ENCODE measurements around the gene ARHGAP10. TPM values are rescaled to one million over a fixed set of nuclear protein-coding genes. Genes with fewer than 3 reads are reported as not detected.

ARHGAP10 gene
- total and polyA plus RNA-seq, 3 donors from 2014 or later = 17.4 to 108 (median 83.5) TPM

- WGBS, 2 donors = 92 to 95% methylated on average over 7 of the region's 7 CpGs
These were observed 29.5 kb downstream of the ARHGAP10 start for GRCh38 chr4:147761218-147761883.

GRCh38 chr4:147764337-147764736 lies 32.4 kb downstream of the ARHGAP10 start:
- WGBS, 2 donors = 65 to 71% methylated on average over 7 of the region's 7 CpGs
- no peak overlapping the region for H3K27ac ChIP-seq
- no peaks in the 10 kb centered on the region for H3K9me3 ChIP-seq
- peaks cover 18% of the 10 kb centered on the region for H3K4me1 ChIP-seq
- no peak for DNase-seq
- no peaks in the 10 kb centered on the region for H3K36me3 ChIP-seq (ENCODE audit: low read depth, missing control alignments)
- H3K27me3 ChIP-seq = no peaks in the 10 kb centered on the region
- no peak overlapping the region for H3K4me3 ChIP-seq
- intact Hi-C loops (cut with DNase I; ENCODE audit: low total_unique reads) = no loop called here
- TF ChIP-seq CTCF (IDR thresholded peaks at IDR 0.05) = no peak
- no peak for TF ChIP-seq POLR2A (IDR thresholded peaks at IDR 0.05)

More at GRCh38 chr4:147761218-147761883, 29.5 kb downstream of the ARHGAP10 start:
- Histone ChIP-seq H3K4me3 (no peak overlapping the region), H3K4me1 (peaks cover 11% of the 10 kb centered on the region), H3K27ac (no peak overlapping the region), H3K27me3 (no peaks in the 10 kb centered on the region), H3K9me3 (no peaks in the 10 kb centered on the region), H3K36me3 (ENCODE audit: low read depth, missing control alignments) (no peaks in the 10 kb centered on the region)
- intact Hi-C loops (cut with DNase I; ENCODE audit: low total_unique reads) = no loop called here
- DNase-seq = no peak
- no peak for TF ChIP-seq CTCF (IDR thresholded peaks at IDR 0.05)
- TF ChIP-seq POLR2A (IDR thresholded peaks at IDR 0.05) = no peak

GRCh38 chr4:147765121-147765529 lies 33.2 kb downstream of the ARHGAP10 start:
- Histone ChIP-seq H3K27ac (no peak overlapping the region), H3K9me3 (no peaks in the 10 kb centered on the region), H3K36me3 (ENCODE audit: low read depth, missing control alignments) (no peaks in the 10 kb centered on the region), H3K4me3 (no peak overlapping the region), H3K4me1 (peaks cover 18% of the 10 kb centered on the region), H3K27me3 (no peaks in the 10 kb centered on the region)
- 87 to 92% methylated on average over 3 of the region's 3 CpGs for WGBS, 2 donors
- TF ChIP-seq POLR2A (IDR thresholded peaks at IDR 0.05) = no peak
- TF ChIP-seq CTCF (IDR thresholded peaks at IDR 0.05) = no peak
- intact Hi-C loops (cut with DNase I; ENCODE audit: low total_unique reads) = no loop called here
- no peak for DNase-seq

GRCh38 chr4:147768113-147768512 lies 36.2 kb downstream of the ARHGAP10 start:
- peaks cover 21% of the 10 kb centered on the region for H3K4me1 ChIP-seq
- no peak overlapping the region for H3K4me3 ChIP-seq
- no peak for DNase-seq
- 39 to 44% methylated on average over 4 of the region's 4 CpGs for WGBS, 2 donors
- intact Hi-C loops (cut with DNase I; ENCODE audit: low total_unique reads) = no loop called here
- no peaks in the 10 kb centered on the region for H3K27me3 ChIP-seq
- H3K27ac ChIP-seq = no peak overlapping the region
- TF ChIP-seq POLR2A (IDR thresholded peaks at IDR 0.05) (no peak), CTCF (IDR thresholded peaks at IDR 0.05) (no peak)
- H3K9me3 ChIP-seq = no peaks in the 10 kb centered on the region
- H3K36me3 ChIP-seq (ENCODE audit: low read depth, missing control alignments) = no peaks in the 10 kb centered on the region

GRCh38 chr4:147769386-147769785 lies 37.5 kb downstream of the ARHGAP10 start:
- 89 to 90% methylated on average over 4 of the region's 4 CpGs for WGBS, 2 donors
- no peak for DNase-seq
- Histone ChIP-seq H3K4me1 (peaks cover 25% of the 10 kb centered on the region), H3K4me3 (no peak overlapping the region), H3K36me3 (ENCODE audit: low read depth, missing control alignments) (no peaks in the 10 kb centered on the region), H3K9me3 (no peaks in the 10 kb centered on the region), H3K27me3 (no peaks in the 10 kb centered on the region), H3K27ac (no peak overlapping the region)
- no peak for TF ChIP-seq POLR2A (IDR thresholded peaks at IDR 0.05)
- no peak for TF ChIP-seq CTCF (IDR thresholded peaks at IDR 0.05)
- intact Hi-C loops (cut with DNase I; ENCODE audit: low total_unique reads) = no loop called here

All from testis (tissue), 3 donors.